GM12878 (cell line): ENCODE results near the gene SLC22A23. TPM values are rescaled to one million over a fixed set of nuclear protein-coding genes. Genes with fewer than 3 reads are reported as not detected.

ENCODE experiments used
- BMI1 ChIP-seq: fragments of 450-650 bp; IDR thresholded peaks from 2 replicates; pipeline ENCODE4 v1.6.1; 2016; ENCODE audit warnings: mild to moderate bottlenecking, moderate library complexity, borderline replicate concordance
- ESRRA ChIP-seq: IDR thresholded peaks from 2 replicates; pipeline ENCODE4 v1.6.1; 2012; ENCODE audit warnings: mild to moderate bottlenecking, low read length, improper control_type of control experiment
- MEF2B ChIP-seq: fragments of 450-650 bp; IDR thresholded peaks from 2 replicates; pipeline ENCODE4 v1.6.1; 2018; ENCODE audit warnings: mild to moderate bottlenecking, moderate library complexity; ENCODE audit not compliant: partially characterized antibody, poor library complexity, severe bottlenecking
- NFIC ChIP-seq: IDR thresholded peaks from 2 replicates; pipeline ENCODE4 v1.6.1; 2012; ENCODE audit warnings: low read depth, mild to moderate bottlenecking, inconsistent platforms, low read length, moderate library complexity
- NRF1 ChIP-seq: conservative IDR thresholded peaks from 2 replicates; pipeline ENCODE4 v1.6.1; 2011; ENCODE audit warnings: mild to moderate bottlenecking, low read depth, low read length, improper control_type of control experiment
- POLR2AphosphoS5 ChIP-seq: IDR thresholded peaks from 2 replicates; pipeline ENCODE4 v1.6.1; 2011; ENCODE audit warnings: mild to moderate bottlenecking, low read length, inconsistent platforms
- TCF12 ChIP-seq: IDR thresholded peaks from 2 replicates; pipeline ENCODE4 v1.6.1; 2011; ENCODE audit warnings: low read depth, mild to moderate bottlenecking, low read length
- YY1 ChIP-seq: IDR thresholded peaks from 2 replicates; pipeline ENCODE4 v1.6.1; 2011; ENCODE audit warnings: low read depth, mild to moderate bottlenecking, low read length
- polyA plus RNA-seq, 11 experiments: library from polyadenylated mRNA; depleted of rRNA in 4 of 11; unstranded in 6 of 11; stranded (reverse) in 5 of 11; fragments of >200 nt; fragmentation: Nextera tagmentation in 4 of 11; fragmentation: Illumina TruSeq in 1 of 11; extraction: Ambion mirVana in 4 of 11; extraction: Trizol in 1 of 11; gene quantifications; 1 replicate in 1 of 11; 2 replicates in 10 of 11; pipeline versions ENCODE4 v1.2.1 to v1.2.3, GENCODE V29; 2011 to 2016; ENCODE audit warnings: inconsistent platforms in 2 of 11, missing spikeins in 2 of 11, low read depth in 1 of 11
- total RNA-seq, 4 experiments: library from RNA; depleted of rRNA in 3 of 4; stranded (reverse); fragments of >200 nt in 3 of 4; fragmentation: Illumina TruSeq in 1 of 4; extraction: Trizol in 1 of 4; gene quantifications; 2 replicates each; pipeline versions ENCODE4 v1.2.1 to v1.2.3, GENCODE V29; 2013 to 2021
- TF ChIP-seq, protein P1 (sequence below), 3 experiments: IDR thresholded peaks in 2 of 3; conservative IDR thresholded peaks in 1 of 3; 2 replicates each; pipeline ENCODE4 v1.5.1; 2011; ENCODE audit warnings: low read depth in 3 of 3, low read length in 3 of 3, mild to moderate bottlenecking in 3 of 3, control low read depth in 2 of 3, moderate library complexity in 2 of 3, inconsistent platforms in 1 of 3, mixed read lengths in 1 of 3; ENCODE audit not compliant: control insufficient read depth in 2 of 3, insufficient read depth in 1 of 3; ENCODE audit errors: extremely low read depth in 1 of 3
- TF ChIP-seq, protein P2 (sequence below): IDR thresholded peaks from 2 replicates; pipeline ENCODE4 v1.6.1; 2011; ENCODE audit warnings: borderline replicate concordance, low read depth, mild to moderate bottlenecking, moderate library complexity, mixed read lengths, low read length; ENCODE audit not compliant: insufficient read depth; ENCODE audit errors: extremely low read length
- TF ChIP-seq, protein P3 (sequence below): fragments of 450-650 bp; IDR thresholded peaks from 2 replicates; pipeline ENCODE4 v1.6.1; 2016; ENCODE audit warnings: mild to moderate bottlenecking
- TF ChIP-seq, protein P4 (sequence below): fragments of 450-650 bp; IDR thresholded peaks from 2 replicates; pipeline ENCODE4 v1.6.1; 2017; ENCODE audit warnings: antibody characterized with exemption, mild to moderate bottlenecking, moderate library complexity
- TF ChIP-seq, protein P5 (sequence below): IDR thresholded peaks from 2 replicates; pipeline ENCODE4 v1.6.1; 2012; ENCODE audit warnings: mild to moderate bottlenecking, low read depth, low read length
- TF ChIP-seq, protein P6 (sequence below): IDR thresholded peaks from 2 replicates; pipeline ENCODE4 v1.6.1; 2011; ENCODE audit warnings: mild to moderate bottlenecking, low read depth, low read length, moderate library complexity; ENCODE audit not compliant: insufficient replicate concordance

Gene SLC22A23
- total and polyA plus RNA-seq, 10 of the 15 experiments (the other 5 are each of a cell fraction or from before 2014, with no cell fraction given): 0.20 to 2.4 (median 0.74) TPM

DNA sequence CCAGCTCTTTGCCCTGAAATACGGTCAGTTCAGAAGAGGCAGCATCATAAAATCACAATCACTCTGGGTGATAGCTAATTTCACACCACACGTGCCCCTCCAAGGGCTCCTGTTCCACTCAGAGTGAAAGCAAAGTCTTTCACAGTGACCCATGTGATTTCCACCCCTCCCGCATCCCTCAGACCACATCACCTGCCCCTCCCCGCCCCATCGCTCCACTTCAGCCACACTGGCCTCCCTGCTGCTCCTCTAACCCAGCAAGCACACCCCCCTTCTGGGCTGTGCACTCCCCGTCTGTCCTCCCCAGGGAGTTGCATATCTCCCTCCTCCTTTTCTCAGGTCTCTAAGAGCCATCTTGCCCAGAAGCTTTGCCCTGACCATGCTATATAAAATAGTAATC, 123.6 kb downstream of the SLC22A23 start (continued):
- TF ChIP-seq, protein P1, sequence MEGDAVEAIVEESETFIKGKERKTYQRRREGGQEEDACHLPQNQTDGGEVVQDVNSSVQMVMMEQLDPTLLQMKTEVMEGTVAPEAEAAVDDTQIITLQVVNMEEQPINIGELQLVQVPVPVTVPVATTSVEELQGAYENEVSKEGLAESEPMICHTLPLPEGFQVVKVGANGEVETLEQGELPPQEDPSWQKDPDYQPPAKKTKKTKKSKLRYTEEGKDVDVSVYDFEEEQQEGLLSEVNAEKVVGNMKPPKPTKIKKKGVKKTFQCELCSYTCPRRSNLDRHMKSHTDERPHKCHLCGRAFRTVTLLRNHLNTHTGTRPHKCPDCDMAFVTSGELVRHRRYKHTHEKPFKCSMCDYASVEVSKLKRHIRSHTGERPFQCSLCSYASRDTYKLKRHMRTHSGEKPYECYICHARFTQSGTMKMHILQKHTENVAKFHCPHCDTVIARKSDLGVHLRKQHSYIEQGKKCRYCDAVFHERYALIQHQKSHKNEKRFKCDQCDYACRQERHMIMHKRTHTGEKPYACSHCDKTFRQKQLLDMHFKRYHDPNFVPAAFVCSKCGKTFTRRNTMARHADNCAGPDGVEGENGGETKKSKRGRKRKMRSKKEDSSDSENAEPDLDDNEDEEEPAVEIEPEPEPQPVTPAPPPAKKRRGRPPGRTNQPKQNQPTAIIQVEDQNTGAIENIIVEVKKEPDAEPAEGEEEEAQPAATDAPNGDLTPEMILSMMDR (IDR thresholded peaks at IDR 0.05 in 2 of 3, conservative IDR thresholded peaks at IDR 0.05 in 1 of 3; ENCODE audit: control insufficient read depth in 2 of 3, extremely low read depth in 1 of 3, insufficient read depth in 1 of 3, low read depth in 3 of 3, low read length in 3 of 3): no peak
- no peak for TF ChIP-seq POLR2AphosphoS5
- TF ChIP-seq, protein P2, sequence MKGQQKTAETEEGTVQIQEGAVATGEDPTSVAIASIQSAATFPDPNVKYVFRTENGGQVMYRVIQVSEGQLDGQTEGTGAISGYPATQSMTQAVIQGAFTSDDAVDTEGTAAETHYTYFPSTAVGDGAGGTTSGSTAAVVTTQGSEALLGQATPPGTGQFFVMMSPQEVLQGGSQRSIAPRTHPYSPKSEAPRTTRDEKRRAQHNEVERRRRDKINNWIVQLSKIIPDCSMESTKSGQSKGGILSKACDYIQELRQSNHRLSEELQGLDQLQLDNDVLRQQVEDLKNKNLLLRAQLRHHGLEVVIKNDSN: no peak
- no peak for TF ChIP-seq ESRRA
- TF ChIP-seq BMI1: no peak
- peak; percentile 57; the same call in 1 of the 2 replicates for TF ChIP-seq TCF12
- TF ChIP-seq, protein P3, sequence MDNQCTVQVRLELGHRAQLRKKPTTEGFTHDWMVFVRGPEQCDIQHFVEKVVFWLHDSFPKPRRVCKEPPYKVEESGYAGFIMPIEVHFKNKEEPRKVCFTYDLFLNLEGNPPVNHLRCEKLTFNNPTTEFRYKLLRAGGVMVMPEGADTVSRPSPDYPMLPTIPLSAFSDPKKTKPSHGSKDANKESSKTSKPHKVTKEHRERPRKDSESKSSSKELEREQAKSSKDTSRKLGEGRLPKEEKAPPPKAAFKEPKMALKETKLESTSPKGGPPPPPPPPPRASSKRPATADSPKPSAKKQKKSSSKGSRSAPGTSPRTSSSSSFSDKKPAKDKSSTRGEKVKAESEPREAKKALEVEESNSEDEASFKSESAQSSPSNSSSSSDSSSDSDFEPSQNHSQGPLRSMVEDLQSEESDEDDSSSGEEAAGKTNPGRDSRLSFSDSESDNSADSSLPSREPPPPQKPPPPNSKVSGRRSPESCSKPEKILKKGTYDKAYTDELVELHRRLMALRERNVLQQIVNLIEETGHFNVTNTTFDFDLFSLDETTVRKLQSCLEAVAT: peak; percentile 65; the same call in 1 of the 2 replicates
- TF ChIP-seq NRF1: no peak
- TF ChIP-seq MEF2B: peak; percentile 98
- TF ChIP-seq YY1: no peak; the same call in 1 of the 2 replicates
- TF ChIP-seq, protein P4, sequence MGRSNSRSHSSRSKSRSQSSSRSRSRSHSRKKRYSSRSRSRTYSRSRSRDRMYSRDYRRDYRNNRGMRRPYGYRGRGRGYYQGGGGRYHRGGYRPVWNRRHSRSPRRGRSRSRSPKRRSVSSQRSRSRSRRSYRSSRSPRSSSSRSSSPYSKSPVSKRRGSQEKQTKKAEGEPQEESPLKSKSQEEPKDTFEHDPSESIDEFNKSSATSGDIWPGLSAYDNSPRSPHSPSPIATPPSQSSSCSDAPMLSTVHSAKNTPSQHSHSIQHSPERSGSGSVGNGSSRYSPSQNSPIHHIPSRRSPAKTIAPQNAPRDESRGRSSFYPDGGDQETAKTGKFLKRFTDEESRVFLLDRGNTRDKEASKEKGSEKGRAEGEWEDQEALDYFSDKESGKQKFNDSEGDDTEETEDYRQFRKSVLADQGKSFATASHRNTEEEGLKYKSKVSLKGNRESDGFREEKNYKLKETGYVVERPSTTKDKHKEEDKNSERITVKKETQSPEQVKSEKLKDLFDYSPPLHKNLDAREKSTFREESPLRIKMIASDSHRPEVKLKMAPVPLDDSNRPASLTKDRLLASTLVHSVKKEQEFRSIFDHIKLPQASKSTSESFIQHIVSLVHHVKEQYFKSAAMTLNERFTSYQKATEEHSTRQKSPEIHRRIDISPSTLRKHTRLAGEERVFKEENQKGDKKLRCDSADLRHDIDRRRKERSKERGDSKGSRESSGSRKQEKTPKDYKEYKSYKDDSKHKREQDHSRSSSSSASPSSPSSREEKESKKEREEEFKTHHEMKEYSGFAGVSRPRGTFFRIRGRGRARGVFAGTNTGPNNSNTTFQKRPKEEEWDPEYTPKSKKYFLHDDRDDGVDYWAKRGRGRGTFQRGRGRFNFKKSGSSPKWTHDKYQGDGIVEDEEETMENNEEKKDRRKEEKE: no peak
- TF ChIP-seq, protein P5, sequence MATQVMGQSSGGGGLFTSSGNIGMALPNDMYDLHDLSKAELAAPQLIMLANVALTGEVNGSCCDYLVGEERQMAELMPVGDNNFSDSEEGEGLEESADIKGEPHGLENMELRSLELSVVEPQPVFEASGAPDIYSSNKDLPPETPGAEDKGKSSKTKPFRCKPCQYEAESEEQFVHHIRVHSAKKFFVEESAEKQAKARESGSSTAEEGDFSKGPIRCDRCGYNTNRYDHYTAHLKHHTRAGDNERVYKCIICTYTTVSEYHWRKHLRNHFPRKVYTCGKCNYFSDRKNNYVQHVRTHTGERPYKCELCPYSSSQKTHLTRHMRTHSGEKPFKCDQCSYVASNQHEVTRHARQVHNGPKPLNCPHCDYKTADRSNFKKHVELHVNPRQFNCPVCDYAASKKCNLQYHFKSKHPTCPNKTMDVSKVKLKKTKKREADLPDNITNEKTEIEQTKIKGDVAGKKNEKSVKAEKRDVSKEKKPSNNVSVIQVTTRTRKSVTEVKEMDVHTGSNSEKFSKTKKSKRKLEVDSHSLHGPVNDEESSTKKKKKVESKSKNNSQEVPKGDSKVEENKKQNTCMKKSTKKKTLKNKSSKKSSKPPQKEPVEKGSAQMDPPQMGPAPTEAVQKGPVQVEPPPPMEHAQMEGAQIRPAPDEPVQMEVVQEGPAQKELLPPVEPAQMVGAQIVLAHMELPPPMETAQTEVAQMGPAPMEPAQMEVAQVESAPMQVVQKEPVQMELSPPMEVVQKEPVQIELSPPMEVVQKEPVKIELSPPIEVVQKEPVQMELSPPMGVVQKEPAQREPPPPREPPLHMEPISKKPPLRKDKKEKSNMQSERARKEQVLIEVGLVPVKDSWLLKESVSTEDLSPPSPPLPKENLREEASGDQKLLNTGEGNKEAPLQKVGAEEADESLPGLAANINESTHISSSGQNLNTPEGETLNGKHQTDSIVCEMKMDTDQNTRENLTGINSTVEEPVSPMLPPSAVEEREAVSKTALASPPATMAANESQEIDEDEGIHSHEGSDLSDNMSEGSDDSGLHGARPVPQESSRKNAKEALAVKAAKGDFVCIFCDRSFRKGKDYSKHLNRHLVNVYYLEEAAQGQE: no peak
- TF ChIP-seq, protein P6, sequence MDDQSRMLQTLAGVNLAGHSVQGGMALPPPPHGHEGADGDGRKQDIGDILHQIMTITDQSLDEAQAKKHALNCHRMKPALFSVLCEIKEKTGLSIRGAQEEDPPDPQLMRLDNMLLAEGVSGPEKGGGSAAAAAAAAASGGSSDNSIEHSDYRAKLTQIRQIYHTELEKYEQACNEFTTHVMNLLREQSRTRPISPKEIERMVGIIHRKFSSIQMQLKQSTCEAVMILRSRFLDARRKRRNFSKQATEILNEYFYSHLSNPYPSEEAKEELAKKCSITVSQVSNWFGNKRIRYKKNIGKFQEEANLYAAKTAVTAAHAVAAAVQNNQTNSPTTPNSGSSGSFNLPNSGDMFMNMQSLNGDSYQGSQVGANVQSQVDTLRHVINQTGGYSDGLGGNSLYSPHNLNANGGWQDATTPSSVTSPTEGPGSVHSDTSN: no peak
- TF ChIP-seq NFIC: 0 out of 2 replicates have a peak, but pooled peaks have one; percentile 51
